ENCODE measurements around the gene PBXIP1. TPM values are rescaled to one million over a fixed set of nuclear protein-coding genes. Genes with fewer than 3 reads are reported as not detected.

The PBXIP1 gene
- total and polyA plus RNA-seq, 2 of the 13 experiments (the other 11 are each of a cell fraction or from before 2014, with no cell fraction given): 16.3 to 31.9 TPM

- no peak for TF ChIP-seq BATF2 (CRISPR knock-in tag; IDR thresholded peaks at IDR 0.05)
- TF ChIP-seq ZNF512 (CRISPR knock-in tag; IDR thresholded peaks at IDR 0.05): no peak
- no peak for TF ChIP-seq ZNF597 (CRISPR knock-in tag; IDR thresholded peaks at IDR 0.05)
- no peak for TF ChIP-seq ZBTB44 (CRISPR knock-in tag; IDR thresholded peaks at IDR 0.05)
- peak; percentile 38; the same call in 1 of the 2 replicates for TF ChIP-seq ZNF790 (CRISPR knock-in tag; IDR thresholded peaks at IDR 0.05; ENCODE audit: borderline replicate concordance)
- TF ChIP-seq ZMAT5 (CRISPR knock-in tag; IDR thresholded peaks at IDR 0.05; ENCODE audit: borderline replicate concordance, low read depth): no peak
- no peak for TF ChIP-seq AHR (CRISPR knock-in tag; IDR thresholded peaks at IDR 0.05)
- TF ChIP-seq ZMYM4 (CRISPR knock-in tag; IDR thresholded peaks at IDR 0.05): no peak
- TF ChIP-seq KDM5B (CRISPR knock-in tag; IDR thresholded peaks at IDR 0.05; ENCODE audit: borderline replicate concordance): peak; percentile 70; the same call in 1 of the 2 replicates
- TF ChIP-seq BRD4 (CRISPR knock-in tag; IDR thresholded peaks at IDR 0.05): no peak
- TF ChIP-seq MAZ (IDR thresholded peaks at IDR 0.05; ENCODE audit: borderline replicate concordance, low read depth, low read length): peak; percentile 55
- no peak; the same call in 1 of the 2 replicates for TF ChIP-seq MAZ (CRISPR knock-in tag; IDR thresholded peaks at IDR 0.05; ENCODE audit: low read depth)
- TF ChIP-seq HNRNPK (IDR thresholded peaks at IDR 0.05; ENCODE audit: low read depth, low read length, poor library complexity, severe bottlenecking): peak; percentile 52
- TF ChIP-seq EED (CRISPR knock-in tag; IDR thresholded peaks at IDR 0.05): no peak
- TF ChIP-seq POLR2AphosphoS5 (IDR thresholded peaks at IDR 0.05; ENCODE audit: low read depth, low read length): peak; percentile 23; the same call in 1 of the 2 replicates
- no peak for TF ChIP-seq ZNF569 (CRISPR knock-in tag; IDR thresholded peaks at IDR 0.05; ENCODE audit: borderline replicate concordance)
- peak; percentile 93 for TF ChIP-seq PATZ1 (CRISPR knock-in tag; IDR thresholded peaks at IDR 0.05)
- peak; percentile 63; the same call in 1 of the 2 replicates for TF ChIP-seq HNF1B (CRISPR knock-in tag; IDR thresholded peaks at IDR 0.05)
These were observed 43.9 kb upstream of the PBXIP1 start (continued) for GRCh38 chr1:154999571-155000410.
